A204.1 (cell line): ENCODE data around the gene PPFIA1.
"Not testable (repeated sequence)": the region's sequence is repeated elsewhere in the genome, so short reads cannot be mapped to it uniquely, and the experiment has no call there.

ENCODE experiments used
- FAIRE-seq: peaks from 2 replicates; lab custom pipeline; 2012; peaks lifted over from hg19 to GRCh38; lab: Jason Lieb, UNC

The PPFIA1 gene

DNA sequence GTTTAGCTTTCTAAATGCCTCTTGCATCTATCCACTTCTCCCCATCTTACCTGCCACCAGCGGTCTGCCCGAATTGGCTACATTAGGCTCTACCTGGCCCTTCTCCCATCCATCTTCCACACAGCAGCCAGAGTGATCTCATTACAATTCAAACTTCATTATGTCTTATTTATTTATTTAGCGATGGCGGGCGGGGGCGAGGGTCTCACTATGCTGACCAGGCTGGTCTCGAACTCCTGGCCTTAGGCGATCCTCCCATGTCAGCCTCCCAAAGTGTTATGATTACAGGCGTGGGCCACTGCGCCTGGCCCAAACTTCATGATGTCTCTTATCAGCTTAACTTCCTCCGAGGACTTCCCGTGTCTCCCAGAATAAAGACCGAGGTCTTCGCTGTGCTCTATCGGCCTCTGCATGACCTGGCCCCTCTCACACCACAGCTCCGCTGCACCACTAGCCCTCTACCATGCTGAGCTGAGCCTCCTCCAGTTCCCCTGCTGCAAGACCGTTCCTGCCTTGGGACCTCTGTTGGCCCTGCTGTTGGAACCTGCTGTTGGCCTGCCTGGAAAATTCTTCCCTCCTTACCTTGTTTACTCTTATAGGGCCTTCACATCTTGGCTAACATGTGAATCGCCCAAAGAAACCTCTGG is 127.0 kb downstream of the PPFIA1 start:
- no peak for FAIRE-seq

DNA sequence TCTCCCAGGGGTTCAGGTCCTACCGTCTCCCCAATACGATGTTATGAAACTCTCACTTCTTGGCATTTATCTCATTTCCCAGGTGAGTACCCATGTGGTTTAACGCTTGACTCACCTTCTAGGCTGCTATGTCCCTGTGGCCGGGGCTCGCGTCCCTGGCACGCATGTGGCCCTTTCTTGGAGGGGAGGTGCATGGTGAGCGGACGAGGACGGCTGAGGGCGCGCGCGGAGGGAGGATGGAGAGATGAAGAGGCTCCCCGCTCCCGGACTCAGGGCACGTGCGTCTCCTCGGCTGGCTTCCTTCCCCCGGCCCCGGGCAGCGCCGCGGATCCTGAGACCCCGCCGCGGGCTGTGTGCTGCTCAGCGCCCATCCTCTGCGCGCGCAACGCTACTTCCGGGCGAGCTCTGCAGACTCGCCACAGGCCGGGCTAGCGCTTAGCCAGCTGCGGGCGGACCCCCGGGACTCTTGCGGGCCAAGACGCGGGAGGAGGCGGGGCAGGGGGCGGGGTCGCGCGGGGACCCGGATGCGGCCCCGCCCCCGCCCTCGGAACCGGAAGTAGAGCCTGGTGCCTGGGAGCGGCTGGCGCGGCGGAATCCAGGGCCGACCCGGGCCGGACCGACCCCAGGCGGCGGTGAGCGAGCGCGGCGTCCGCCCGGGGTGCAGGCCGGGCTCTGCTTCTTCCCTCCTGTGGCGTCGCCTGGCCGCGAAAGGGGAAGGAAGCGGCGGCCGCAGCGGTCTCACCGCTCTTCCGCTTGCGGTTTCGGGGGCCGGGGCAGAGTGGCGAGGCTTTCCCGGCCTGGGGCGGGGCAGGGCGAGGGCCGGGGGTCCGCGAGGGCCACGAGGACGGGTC is 127.7 kb downstream of the PPFIA1 start, which contains the start of gene CTTN:
CTTN (plus strand) TSS at position 547 of the 851 bp plus-strand sequence. CDS start 8,769 bp downstream, outside the sequence.
- no peak for FAIRE-seq

DNA sequence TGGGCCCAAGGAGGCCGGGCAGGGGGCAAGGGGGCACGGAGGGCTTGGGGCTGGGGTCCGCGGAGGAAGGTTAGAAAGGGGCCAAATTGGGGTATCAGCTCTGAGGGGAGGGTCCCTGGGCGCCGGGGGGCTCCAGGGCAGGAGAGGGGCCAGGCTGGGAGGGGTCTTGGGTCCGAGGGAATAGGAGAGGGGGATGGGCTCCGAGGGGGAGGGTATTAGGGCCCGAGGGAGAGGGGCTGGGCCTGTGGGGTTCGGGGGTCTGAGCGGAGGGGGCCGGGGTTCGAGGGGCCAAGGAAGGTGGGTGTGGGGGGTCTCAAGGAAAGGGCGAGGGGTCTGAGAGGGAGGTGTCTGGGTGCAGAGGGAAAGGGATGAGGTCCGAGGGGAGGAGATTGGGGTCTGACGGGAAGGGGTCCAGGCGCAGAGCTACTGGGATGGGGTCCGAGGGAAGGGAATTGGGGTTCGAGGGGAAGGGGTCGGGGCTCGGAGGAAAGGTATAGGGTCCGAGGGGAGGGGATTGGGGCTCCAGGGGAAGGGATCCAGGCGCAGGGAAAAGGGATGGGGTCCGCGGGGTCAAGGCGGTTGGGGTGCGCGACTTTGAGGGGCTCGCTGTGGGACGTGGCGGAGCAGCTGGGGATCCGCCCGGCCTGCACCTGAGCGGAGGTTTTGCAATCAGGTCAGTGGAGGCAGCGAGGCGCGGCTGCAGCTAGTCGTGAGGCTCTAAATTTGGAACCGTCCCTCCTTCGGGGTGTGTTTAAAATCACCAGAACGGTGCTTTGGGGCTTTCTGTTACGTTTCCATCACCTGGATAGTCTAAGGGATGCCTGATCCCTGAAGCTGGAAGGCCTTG is 128.6 kb downstream of the PPFIA1 start:
- FAIRE-seq, result no peak

DNA sequence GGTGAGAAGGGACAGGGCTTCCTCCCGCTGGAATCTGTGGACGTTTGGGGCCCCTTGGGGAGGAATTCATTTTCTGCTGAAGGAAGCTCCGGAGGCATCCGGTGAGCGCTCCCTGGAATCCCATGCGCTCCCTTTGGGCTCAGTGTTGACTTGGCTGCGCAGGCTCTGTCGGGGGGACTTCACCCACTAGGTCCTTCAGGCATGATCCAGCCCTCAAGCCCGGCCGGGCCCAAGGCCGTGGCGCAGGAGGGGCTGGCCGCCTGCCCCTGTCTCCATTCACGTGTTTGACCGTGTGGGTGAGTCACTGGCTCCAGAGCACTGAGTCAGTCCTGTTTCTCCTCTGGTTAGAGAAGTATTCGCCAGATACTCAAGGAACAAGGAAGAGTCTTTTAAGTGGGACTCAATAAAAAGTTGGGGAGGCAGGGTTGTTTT is 129.2 kb downstream of the PPFIA1 start:
- no peak for FAIRE-seq

DNA sequence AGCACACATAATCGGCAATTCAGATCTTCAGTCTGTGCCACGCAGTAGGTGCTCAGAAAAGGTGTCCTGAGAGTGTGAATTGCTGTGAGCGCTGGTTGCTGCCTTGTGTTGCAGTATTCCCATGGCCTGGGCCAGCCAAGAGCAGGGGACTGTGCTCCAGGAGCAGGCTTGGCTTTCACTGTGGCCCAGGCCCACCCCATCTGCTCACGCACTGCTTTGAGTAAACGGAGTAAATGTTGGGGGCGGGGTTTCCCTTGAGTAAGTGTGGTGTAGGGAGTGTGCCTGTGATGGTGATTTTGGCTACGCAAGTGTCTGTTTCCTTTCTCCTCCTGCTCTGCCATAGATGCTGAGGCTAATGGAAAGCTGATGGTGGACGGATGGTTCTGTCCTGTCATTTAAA is 130.2 kb downstream of the PPFIA1 start:
- FAIRE-seq, result no peak

DNA sequence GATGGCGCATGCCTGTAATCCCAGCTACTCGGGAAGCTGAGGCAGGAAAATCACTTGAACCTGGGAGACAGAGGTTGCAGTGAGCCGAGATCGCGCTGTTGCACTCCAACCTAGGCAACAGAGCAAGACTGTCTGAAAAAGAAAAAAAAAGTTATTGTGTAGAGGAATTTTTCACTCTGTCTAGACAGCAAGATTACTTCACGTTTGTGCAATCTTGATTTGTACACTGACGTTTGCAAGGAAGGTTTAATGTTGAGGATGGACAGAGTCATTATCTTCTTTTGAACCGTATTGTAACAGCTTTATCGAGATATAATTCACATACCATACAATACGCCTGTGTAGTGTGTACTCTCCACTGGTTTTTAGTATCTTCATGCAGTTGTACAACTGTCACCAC is 131.5 kb downstream of the PPFIA1 start:
- no peak for FAIRE-seq

DNA sequence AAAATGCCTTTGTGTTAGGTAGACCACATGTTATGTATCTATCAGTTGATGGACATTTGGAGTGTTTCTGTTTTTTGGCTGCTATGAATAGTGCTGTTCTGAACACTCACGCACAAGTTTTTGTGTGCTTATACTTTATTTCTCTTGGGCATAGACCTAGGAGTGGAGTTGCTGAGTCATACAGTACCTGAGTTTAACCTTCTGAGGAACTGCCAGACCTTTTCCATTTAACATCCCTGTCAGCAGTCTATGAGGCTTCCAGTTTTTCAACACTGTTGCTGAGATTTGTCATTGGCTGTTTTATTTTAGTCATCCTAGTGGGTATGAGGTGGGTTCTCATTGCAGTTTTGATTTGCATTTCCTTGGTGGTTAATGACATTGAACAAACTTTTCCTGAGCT is 132.2 kb downstream of the PPFIA1 start:
- FAIRE-seq, result no peak

DNA sequence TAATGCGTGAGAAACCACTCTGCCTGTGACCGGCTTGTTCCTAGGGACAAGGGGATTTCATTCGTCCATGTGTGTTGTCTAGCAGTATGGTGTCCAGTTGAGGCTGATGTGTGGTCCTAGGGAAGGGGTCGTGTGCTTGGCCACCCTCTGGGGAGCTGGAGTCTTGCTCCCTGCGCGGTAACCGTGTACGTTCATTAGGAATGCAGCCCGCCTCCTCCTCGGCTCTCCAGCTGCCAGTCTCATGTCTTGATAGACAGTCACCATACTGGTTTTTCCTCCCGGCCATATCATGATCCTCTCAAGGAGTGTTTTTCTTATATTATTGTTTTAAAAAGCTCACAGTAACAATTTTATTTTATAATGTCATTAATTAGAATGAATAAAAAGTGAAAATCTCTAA is 133.8 kb downstream of the PPFIA1 start:
- FAIRE-seq, result no peak

DNA sequence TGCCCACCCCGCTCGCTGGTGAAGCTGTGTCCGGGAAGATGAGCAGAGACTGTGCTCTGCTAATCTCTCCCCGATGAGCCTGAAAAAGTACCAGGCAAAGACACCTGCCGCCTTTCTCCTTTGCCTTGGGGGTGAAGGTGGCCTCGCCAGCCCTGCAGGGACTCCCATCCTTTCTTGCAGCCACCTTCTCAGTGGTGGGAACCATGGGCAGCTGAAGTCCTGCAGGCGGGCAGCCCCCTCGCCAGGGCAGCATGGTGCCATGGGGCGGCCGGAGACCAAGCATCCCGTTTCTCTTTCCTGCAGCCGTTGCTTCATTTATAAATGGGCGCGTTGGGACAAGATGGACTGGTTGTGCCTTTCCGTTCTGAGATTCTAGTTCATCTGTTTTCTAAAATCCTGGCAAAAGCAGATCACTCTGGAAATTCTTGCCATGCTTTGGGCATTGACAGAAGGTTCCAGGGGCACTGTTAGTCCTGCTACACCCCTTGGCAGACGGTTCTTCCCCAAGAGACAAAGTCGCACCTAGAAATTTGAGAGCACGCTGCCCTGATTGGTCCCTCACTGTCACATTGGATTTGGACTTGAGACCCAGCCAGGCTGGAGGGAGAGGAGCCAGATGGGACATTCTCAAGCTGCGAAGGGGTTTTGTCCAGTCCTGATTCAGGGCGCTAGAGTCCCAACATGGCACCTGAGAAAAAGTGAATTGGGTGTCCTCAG is 135.3 kb downstream of the PPFIA1 start:
- no peak for FAIRE-seq

DNA sequence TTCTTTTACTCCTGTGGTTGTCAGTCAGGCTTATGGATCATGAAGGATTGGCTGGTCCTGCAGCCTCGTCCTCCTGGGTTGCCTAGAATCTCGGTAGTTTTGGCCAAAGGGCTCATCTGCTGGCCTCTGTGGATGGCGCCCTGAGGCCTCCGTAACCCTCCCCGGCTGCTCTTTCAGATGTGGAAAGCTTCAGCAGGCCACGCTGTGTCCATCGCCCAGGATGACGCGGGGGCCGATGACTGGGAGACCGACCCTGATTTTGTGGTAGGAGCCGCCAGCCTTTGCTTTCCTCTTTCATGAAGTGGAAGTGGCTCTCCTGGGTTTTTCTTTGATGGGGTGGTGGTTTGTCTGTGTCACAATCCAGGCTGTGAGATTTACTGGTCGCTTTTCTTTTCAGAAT is 136.6 kb downstream of the PPFIA1 start:
- FAIRE-seq, result no peak

DNA sequence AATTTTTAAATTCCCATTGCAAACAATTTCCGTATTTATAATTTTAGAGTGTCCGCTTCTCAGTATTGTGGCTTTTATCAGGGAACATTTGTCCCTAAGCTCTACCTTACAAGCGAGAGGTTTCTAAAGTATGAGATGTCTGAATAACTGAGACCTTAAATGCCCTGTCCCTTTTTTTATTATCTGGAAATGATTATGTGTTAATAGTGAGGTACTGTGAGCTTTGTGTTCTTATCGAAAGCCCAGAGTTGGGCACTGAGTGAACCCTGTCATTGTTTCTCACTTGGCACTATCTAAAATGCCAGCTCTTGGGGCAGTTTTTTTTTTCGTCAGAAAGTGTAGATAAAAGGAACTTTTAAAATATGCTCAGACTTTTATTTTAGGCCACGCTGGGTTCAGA is 137.3 kb downstream of the PPFIA1 start:
- no peak for FAIRE-seq

DNA sequence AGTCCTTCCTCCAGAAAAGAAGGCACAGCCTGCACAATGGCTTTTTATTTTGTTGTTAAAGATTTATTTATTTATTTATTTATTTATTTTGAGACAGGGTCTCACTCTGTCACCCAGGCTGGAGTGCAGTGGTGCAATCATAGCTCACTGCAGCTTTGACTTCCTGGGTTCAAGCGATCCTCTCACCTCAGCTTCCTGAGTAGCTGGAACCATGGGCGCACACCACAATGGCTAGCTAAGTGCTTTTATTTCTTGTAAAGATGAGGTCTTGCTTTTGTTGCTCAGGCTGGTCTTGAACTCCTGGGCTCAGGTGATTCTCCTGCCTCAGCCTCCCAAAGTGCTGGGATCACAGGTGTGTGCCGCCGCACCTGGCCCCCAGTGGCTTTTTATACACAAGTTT is 137.8 kb downstream of the PPFIA1 start:
- FAIRE-seq, result not testable (repeated sequence)

DNA sequence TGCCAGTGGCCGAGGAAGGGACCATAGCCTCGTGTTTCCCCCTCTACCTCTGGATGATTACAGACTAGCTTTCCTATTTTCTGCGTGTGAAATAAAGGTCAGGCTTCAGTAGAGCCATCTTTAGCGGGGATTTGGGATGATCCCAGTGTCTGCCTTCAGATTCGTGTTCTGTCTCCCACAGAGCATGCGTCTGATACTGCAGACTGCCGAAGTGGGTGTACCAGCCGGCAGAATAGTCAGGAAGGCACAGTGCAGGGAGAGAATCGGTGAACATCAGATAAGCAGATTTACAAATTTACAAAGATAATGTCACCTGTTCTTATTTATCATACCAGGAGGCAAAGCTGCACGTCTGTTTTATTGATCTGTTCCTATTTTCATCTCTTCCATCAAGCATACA is 138.9 kb downstream of the PPFIA1 start:
- FAIRE-seq, result no peak

DNA sequence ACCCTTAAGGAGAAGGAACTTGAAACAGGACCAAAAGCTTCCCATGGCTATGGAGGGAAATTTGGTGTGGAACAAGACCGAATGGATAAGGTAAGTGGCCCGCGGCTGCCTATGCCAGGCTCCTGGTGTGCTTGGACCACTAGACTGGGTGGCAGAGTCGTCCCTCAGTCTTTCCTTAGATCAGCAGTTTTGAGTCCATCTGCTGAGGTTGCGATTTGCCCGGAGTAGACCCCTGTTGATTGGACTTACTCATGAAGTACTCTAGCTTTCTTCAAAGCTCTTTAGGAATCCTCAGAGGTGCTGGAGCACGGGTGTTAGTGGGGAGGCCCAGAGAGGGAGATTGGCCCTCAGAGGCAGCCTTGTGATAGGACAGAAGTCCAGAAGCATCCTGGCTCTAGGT is 139.4 kb downstream of the PPFIA1 start:
- FAIRE-seq, result no peak

DNA sequence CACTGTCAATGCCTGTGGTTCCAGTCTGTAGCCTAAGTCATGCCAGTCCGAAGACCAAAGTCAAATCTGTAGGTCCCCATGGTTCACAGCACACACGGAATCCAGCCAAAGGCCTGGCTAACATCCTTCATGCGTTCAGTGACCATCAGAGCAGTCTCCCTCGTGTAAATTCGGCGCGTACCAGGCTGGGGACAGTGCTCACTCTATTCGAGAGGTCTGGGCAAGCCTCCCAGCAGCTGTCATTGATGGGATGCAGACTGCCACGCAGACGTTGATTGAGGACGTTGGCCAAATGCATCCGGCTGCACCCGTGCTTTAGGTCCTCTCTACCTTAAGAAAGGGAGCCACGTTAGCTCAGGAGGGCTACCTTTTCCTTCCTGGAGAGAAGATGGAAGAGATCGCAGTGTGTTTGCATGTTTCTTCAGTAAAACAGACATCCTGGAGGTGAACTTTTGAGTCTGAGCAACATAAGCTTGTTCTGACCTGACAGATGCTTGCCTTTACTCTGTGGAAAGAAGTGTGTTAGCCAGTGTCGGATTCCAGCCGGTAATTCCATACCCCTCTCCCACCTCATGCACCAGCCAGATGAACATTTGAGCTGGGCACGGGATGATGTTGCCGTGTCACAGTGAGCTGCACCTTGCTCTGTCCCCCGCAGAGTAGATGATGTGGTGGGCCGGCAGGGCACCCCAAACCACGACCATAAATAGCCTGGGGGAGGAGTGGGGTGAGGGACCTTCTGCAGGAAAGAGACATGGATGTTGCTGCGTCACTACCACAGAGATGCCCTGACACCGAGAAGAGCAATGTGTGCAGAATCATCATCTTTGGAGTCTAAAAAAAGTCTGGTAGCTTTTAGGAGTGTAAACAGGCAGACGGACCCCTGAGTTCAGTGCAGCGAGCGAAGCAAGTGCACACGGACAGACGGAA is 140.1 kb downstream of the PPFIA1 start:
- no peak for FAIRE-seq

DNA sequence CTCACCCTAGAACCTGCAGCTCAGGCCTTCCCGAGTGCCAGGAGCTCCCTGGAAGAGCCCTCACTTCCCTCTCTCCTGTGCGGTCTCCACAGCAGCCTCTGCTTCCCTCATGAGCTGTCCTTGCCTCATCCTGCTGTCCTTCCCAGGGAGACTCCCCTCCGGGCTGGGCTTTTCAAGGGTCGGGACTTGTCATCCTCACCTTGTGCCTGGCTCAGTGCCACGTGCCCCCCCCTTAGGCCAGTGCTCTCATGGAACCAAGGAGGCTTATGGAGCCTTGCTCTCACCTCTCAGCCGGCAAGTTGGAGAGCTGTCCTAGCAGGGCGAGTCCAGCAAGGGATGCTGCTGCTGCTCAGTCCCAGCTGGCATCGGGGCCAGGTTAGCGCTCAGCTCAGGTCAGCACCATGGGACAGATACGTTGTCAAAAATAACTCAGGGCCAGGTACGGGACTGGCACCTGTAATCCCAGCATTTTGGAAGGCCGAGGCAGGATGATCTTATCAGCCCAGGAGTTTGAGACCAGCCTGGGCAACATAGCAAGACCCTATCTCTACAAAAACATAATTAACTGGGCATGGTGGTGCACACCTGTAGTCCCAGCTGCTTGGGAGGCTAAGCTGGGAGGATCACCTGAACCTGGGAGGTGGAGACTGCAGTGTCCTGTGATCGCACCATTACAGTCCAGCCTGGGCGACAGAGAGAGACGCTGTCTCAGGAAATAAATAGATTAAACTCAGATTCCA is 141.4 kb downstream of the PPFIA1 start:
- no peak for FAIRE-seq

DNA sequence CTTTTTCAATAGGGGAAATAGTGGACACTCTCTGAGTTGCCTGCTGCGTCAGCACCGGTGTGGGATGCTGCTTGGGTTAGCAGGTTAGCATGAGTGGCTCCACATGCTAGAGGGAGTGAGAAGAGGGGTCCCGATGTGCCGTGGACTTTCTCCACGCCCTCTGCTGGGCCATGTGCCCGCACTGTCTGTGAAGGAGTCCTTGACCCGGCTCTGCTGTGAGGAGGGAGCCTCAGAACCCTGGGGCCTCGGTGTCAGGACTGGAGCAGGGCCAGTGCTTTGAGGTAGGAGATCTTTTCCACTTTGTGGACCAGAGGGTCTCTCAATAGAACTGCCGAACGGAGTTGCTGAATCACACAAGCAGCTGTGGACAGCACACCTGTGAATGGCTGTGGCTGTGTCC is 142.7 kb downstream of the PPFIA1 start:
- FAIRE-seq, result no peak

DNA sequence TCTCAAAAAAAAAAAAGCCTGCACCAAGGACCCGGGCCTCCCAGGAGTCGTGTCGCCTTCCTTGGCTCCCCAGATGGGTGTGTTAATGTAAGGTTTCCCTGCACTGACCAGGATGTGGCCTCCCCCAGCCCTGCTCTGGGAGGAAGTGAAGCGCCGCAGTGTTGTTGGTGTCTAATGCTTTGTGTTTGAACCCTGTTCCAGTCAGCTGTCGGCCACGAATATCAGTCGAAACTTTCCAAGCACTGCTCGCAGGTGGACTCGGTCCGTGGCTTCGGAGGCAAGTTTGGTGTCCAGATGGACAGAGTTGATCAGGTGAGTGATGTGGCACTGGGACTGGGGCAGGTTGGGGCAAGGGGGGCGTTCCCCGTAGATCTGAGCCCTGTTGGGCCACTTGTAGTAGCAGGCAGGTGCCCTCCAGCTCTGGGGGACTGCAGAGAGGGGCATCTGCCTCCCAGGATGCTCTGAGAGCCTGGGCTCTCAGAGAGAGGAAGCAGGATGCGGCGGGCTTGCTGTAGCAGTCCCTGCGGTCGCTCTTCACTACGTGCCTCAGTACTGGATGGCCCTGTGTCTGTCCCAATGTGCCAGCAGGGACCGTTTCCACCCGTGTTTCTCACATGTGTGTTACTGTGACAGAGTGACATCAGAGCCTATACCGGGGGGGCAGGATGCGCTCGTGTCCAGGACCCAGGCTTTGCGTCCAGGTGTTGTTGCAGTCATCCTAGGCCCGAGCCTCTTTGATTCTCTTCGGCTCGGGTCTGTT is 144.0 kb downstream of the PPFIA1 start:
- FAIRE-seq, result no peak

DNA sequence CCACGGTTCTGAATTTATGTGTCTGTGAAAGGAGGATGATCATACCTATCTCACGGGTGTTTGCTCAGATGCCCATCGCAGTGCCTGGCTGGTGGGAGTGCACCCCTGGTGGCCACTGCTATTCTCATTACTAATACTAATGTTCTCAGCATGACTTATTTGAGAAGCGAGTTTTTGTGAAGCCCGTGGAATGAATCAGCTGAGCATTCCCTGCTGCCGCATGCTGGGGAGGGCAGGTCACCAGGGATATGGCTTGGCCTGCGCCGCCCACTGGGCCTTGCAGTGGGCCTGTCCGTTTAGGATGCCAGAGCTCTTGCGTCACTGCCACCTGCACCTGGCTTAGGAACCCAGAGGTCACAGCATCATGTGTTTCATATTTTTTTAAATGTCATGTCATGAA is 144.7 kb downstream of the PPFIA1 start:
- no peak for FAIRE-seq
